Nephron progenitor cell (in vitro differentiated cells): Measurements from ENCODE around the gene SIGLEC1.

Experiments
- DNase-seq: peaks from one replicate; pipeline ENCODE4 v3.0.0; 2021
- H3K27ac Mint-ChIP-seq: 2 replicates; pipeline ENCODE4 v1.8.0; 2021; ENCODE audit warnings: mild to moderate bottlenecking, moderate library complexity, mixed read lengths
- H3K27me3 Mint-ChIP-seq: 2 replicates; pipeline ENCODE4 v1.8.0; 2021; ENCODE audit warnings: mild to moderate bottlenecking, low read depth, mixed read lengths; ENCODE audit not compliant: poor library complexity
- H3K36me3 Mint-ChIP-seq: 2 replicates; pipeline ENCODE4 v1.8.0; 2021; ENCODE audit warnings: low read depth, mixed read lengths
- H3K4me1 Mint-ChIP-seq: 2 replicates; pipeline ENCODE4 v1.8.0; 2021; ENCODE audit warnings: mixed read lengths
- H3K4me3 Mint-ChIP-seq: 2 replicates; pipeline ENCODE4 v1.8.0; 2021; ENCODE audit warnings: mild to moderate bottlenecking, moderate library complexity, mixed read lengths
- H3K9me3 Mint-ChIP-seq: 2 replicates; pipeline ENCODE4 v1.8.0; 2021; ENCODE audit warnings: mild to moderate bottlenecking, moderate library complexity, mixed read lengths
- CTCF ChIP-seq: fragments of 200-600 bp; sonication (generic); IDR thresholded peaks from 2 replicates; pipeline ENCODE4 v1.5.0; 2021; ENCODE audit warnings: antibody characterized with exemption

SIGLEC1 gene

DNA sequence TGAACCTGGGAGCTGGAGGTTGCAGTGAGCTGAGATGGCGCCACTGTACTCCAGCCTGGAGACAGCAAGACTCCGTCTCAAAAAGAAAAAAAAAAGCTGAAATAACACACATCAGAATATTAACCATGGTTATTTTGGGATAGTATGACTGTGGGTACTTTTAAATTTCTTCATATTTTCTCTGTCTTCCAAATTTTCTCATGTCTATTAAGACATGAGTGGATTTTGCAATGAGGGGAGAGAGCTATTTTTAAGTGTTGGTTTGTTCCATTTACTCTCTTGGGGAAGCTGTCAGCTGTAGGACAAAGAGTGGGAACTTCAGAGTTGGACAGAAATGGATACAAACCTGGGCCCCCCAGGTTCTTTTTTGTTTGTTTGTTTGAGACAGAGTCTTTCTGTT is 44.9 kb upstream of the SIGLEC1 start:
- Mint-ChIP-seq H3K36me3 (peaks cover 19% of the 10 kb centered on the region), H3K9me3 (no peaks in the 10 kb centered on the region), H3K4me3 (no peak overlapping the region), H3K27me3 (peaks cover 11% of the 10 kb centered on the region), H3K27ac (no peak overlapping the region), H3K4me1 (peaks cover 34% of the 10 kb centered on the region)
- no peak for DNase-seq
- no peak for TF ChIP-seq CTCF

DNA sequence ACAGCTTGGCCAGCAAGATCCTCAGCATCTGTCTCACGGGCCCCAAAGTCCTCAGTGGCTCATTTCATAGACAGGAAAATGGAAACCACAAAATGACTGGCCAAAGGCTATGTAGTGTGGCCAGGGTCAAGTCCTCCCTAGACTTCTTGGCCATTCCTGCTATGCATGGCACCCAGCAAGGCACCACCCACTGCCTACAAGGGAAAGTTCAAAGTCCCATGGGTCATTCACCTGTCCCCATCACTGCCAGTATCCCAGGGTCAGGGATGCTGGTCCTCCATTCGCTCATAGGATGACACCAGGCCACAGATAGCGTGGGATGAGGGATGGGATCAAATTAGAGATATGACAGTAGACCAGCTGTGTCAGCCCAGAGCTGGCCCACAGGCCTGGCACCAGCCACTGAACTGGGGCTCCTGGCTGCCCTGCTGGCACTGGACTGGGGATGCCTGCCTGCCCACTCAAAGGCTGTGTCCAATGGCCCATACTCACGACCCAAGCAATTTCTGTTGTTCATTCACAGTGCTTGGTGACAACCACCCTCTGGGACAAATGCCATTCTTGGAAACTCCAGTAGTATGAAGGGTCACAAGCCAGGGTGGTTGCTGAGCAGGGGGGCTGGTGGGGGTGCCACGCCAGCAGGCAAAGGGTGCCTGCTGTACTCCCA is 43.5 kb upstream of the SIGLEC1 start:
- H3K27me3 Mint-ChIP-seq = peaks cover 24% of the 10 kb centered on the region
- H3K36me3 Mint-ChIP-seq = peaks cover 16% of the 10 kb centered on the region
- H3K4me3 Mint-ChIP-seq = no peak overlapping the region
- H3K4me1 Mint-ChIP-seq = peaks cover 28% of the 10 kb centered on the region
- H3K9me3 Mint-ChIP-seq = no peaks in the 10 kb centered on the region
- DNase-seq = no peak
- H3K27ac Mint-ChIP-seq = peak overlapping the region; percentile 36
- no peak for TF ChIP-seq CTCF

GRCh38 chr20:3755269-3755668 is 42.9 kb upstream of the SIGLEC1 start:
- Mint-ChIP-seq H3K4me3 (no peak overlapping the region), H3K4me1 (peaks cover 21% of the 10 kb centered on the region), H3K27ac (no peak overlapping the region), H3K36me3 (peaks cover 21% of the 10 kb centered on the region), H3K9me3 (no peaks in the 10 kb centered on the region), H3K27me3 (peaks cover 30% of the 10 kb centered on the region)
- DNase-seq = no peak
- no peak for TF ChIP-seq CTCF

DNA sequence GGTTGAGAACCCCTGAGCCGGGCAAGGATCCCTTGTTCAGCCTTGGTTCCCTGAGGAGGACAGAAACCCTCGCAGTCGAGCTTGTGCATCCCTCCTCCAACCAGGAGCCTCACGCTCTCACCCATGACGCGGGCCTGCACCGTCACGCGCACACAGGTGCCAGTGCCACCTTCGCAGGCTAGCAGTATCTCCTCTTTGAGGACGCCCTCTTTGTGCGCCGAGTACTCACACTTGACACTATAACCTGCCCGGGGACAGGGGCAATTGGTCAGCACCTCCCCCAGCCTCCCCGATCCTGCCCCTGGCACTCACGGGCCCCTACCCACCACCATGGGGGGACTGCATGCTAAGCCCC is 41.9 kb upstream of the SIGLEC1 start:
- H3K4me1 Mint-ChIP-seq = peaks cover 11% of the 10 kb centered on the region
- no peak overlapping the region for H3K27ac Mint-ChIP-seq
- no peaks in the 10 kb centered on the region for H3K9me3 Mint-ChIP-seq
- TF ChIP-seq CTCF = no peak
- peaks cover 21% of the 10 kb centered on the region for H3K36me3 Mint-ChIP-seq
- H3K4me3 Mint-ChIP-seq = no peak overlapping the region
- peaks cover 36% of the 10 kb centered on the region for H3K27me3 Mint-ChIP-seq
- no peak for DNase-seq

- no peak for DNase-seq
- Mint-ChIP-seq H3K4me3 (no peak overlapping the region), H3K27me3 (peaks cover 40% of the 10 kb centered on the region), H3K4me1 (peaks cover 5% of the 10 kb centered on the region), H3K9me3 (no peaks in the 10 kb centered on the region), H3K27ac (no peak overlapping the region), H3K36me3 (peaks cover 21% of the 10 kb centered on the region)
- no peak for TF ChIP-seq CTCF
Observed at GRCh38 chr20:3753501-3754275, 41.3 kb upstream of the SIGLEC1 start.

DNA sequence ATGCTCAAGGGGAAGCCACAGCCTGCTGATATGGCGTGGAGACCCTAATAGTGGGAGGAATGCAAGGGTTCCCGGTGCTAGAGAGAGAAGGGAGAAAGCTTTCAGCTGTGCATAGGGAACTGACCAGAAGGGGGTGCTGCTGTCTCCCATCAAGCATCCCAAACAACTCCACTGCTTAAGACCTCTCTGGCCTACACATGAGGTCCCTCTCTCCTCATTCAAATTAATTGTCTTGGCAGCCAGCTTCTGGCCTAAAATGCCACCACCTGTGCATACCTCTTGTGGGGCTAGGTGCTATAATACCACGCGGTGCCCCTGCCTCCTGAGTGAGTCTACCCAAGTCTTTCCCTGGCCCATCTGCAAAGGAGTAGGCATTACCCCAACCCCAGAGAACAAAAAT is 40.7 kb upstream of the SIGLEC1 start:
- Mint-ChIP-seq H3K9me3 (no peaks in the 10 kb centered on the region), H3K36me3 (peaks cover 18% of the 10 kb centered on the region), H3K4me3 (no peak overlapping the region), H3K27ac (no peak overlapping the region), H3K4me1 (peaks cover 4% of the 10 kb centered on the region), H3K27me3 (peaks cover 42% of the 10 kb centered on the region)
- TF ChIP-seq CTCF = peak; percentile 66
- peak; percentile 73 for DNase-seq
